Large intestine (tissue), 3 donors: ENCODE results near the gene RABEPK. TPM values are rescaled to one million over a fixed set of nuclear protein-coding genes. Genes with fewer than 3 reads are reported as not detected.
"Not testable (repeated sequence)": the region's sequence is repeated elsewhere in the genome, so short reads cannot be mapped to it uniquely, and the experiment has no call there.

Experiments used
- DNase-seq, 2 donors: peaks; one replicate each; pipeline versions ENCODE4 v3.0.0 to v3.0.0-alpha.2; 2013
- H3K27ac ChIP-seq: one replicate; pipeline ENCODE4 v1.5.1; 2013; ENCODE audit warnings: low read length
- H3K27me3 ChIP-seq: 2 replicates; pipeline ENCODE4 v1.6.1; 2013; ENCODE audit warnings: low read length; ENCODE audit not compliant: control insufficient read depth, insufficient read depth
- H3K36me3 ChIP-seq: 2 replicates; pipeline ENCODE4 v1.6.1; 2013; ENCODE audit warnings: low read length; ENCODE audit not compliant: control insufficient read depth, insufficient read depth
- H3K4me1 ChIP-seq: one replicate; pipeline ENCODE4 v1.6.1; 2013; ENCODE audit warnings: low read length; ENCODE audit not compliant: control insufficient read depth, insufficient read depth
- H3K4me3 ChIP-seq: one replicate; pipeline ENCODE4 v1.5.1; 2013; ENCODE audit warnings: low read length
- H3K9me3 ChIP-seq: one replicate; pipeline ENCODE4 v1.6.1; 2013; ENCODE audit warnings: mild to moderate bottlenecking, low read depth, low read length, moderate library complexity; ENCODE audit not compliant: control insufficient read depth
- WGBS: methylation state at CpG from one replicate; pipeline ENCODE4 v1.1.5; 2013; ENCODE audit warnings: low lambda C conversion rate; ENCODE audit not compliant: insufficient coverage; 5-methylcytosine and 5-hydroxymethylcytosine counted together
- polyA plus RNA-seq: library from polyadenylated mRNA; unstranded; fragments of 120-200 nt; gene quantifications from one replicate; pipeline ENCODE4 v1.2.1, GENCODE V29; 2013

RABEPK gene
- polyA plus RNA-seq, 1 donor = 21.1 TPM

- Histone ChIP-seq H3K4me3 (no peak overlapping the region), H3K36me3 (peaks cover 58% of the 10 kb centered on the region), H3K9me3 (no peaks in the 10 kb centered on the region), H3K27ac (no peak overlapping the region), H3K27me3 (no peaks in the 10 kb centered on the region), H3K4me1 (peaks cover 16% of the 10 kb centered on the region)
- no peak for DNase-seq
- WGBS = 67% methylated on average over 1 of the region's 5 CpGs
Observed at GRCh38 chr9:125235804-125236519, 35.6 kb downstream of the RABEPK start.

DNA sequence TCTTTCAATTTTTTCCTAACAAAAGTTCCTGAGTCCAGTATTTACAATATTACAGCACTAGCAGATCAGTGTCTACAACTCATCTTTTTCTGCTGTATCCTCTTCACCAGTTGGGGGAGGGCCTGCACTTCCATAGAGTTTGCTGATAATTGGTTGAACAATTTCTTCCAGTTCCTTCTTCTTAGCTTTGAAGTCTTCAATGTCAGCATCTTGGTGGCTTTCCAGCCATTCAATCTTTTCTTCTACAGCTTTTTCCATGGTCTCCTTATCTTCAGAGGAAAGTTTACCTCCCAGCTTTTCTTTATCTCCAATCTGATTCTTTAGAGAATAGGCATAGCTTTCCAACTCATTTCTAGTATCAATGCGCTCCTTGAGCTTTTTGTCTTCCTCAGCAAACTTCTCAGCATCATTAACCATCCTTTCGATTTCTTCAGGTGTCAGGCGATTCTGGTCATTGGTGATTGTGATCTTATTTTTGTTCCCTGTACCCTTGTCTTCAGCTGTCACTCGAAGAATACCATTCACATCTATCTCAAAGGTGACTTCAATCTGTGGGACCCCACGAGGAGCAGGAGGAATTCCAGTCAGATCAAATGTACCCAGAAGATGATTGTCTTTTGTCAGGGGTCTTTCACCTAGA, 36.3 kb downstream of the RABEPK start:
- peaks cover 58% of the 10 kb centered on the region for H3K36me3 ChIP-seq
- no CpG with 5 or more reads among the region's 5 CpGs for WGBS
- not testable (repeated sequence) for H3K4me3 ChIP-seq, DNase-seq, H3K9me3 ChIP-seq, H3K27ac ChIP-seq, H3K27me3 ChIP-seq
- peaks cover 16% of the 10 kb centered on the region for H3K4me1 ChIP-seq

DNA sequence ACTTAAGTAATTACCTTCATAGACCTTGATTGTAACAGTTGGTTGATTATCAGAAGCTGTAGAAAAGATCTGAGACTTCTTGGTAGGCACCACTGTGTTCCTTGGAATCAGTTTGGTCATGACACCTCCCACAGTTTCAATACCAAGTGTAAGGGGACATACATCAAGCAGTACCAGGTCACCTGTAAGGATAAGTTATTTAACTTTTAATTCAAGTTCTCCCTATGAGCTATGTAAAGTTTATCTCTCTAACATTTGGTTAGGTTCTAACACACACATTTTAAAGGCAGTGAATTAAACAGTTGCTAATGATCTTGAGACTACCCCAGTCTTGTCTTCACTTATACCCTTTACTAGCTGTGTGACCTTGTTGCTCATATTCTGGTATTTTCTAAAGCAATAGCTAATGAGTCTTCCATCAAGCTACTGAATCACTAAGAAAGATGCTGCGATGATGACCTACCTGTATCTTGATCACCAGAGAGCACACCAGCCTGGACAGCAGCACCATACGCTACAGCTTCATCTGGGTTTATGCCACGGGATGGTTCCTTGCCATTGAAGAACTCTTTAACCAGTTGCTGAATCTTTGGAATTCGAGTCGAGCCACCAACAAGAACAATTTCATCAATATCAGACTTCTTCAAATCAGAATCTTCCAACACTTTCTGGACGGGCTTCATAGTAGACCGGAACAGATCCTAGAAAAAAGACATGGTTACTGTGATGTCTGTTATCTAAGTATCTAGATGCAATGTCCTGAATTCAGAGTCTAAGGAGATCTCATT, 38.0 kb downstream of the RABEPK start:
- no peaks in the 10 kb centered on the region for H3K9me3 ChIP-seq
- H3K27ac ChIP-seq = no peak overlapping the region
- H3K36me3 ChIP-seq = peaks cover 55% of the 10 kb centered on the region
- peak overlapping the region; percentile 90 for H3K4me3 ChIP-seq
- H3K27me3 ChIP-seq = no peaks in the 10 kb centered on the region
- no CpG with 5 or more reads among the region's 7 CpGs for whole genome bisulfite sequencing
- DNase-seq = no peak
- H3K4me1 ChIP-seq = peaks cover 16% of the 10 kb centered on the region

- Histone ChIP-seq H3K4me3 (peak overlapping the region; percentile 90), H3K36me3 (peaks cover 51% of the 10 kb centered on the region), H3K9me3 (no peaks in the 10 kb centered on the region), H3K27me3 (no peaks in the 10 kb centered on the region), H3K27ac (no peak overlapping the region), H3K4me1 (peaks cover 16% of the 10 kb centered on the region)
- WGBS = 93% methylated on average over 4 of the region's 14 CpGs
- DNase-seq = no peak
Observed at GRCh38 chr9:125238915-125239446, 38.6 kb downstream of the RABEPK start.

- peaks cover 45% of the 10 kb centered on the region for H3K36me3 ChIP-seq
- H3K9me3 ChIP-seq = no peaks in the 10 kb centered on the region
- no peaks in the 10 kb centered on the region for H3K27me3 ChIP-seq
- no peak for DNase-seq
- peak overlapping the region; percentile 90 for H3K4me3 ChIP-seq
- H3K4me1 ChIP-seq = peaks cover 14% of the 10 kb centered on the region
- peak overlapping the region; percentile 84 for H3K27ac ChIP-seq
- WGBS = 4% methylated on average over 3 of the region's 8 CpGs
Observed at GRCh38 chr9:125239631-125240597, 39.6 kb downstream of the RABEPK start.

GRCh38 chr9:125240649-125240999, 40.3 kb downstream of the RABEPK start:
- no peak for DNase-seq
- Histone ChIP-seq H3K27me3 (no peaks in the 10 kb centered on the region), H3K4me3 (peak overlapping the region; percentile 90), H3K27ac (peak overlapping the region; percentile 84), H3K4me1 (peaks cover 13% of the 10 kb centered on the region), H3K9me3 (no peaks in the 10 kb centered on the region), H3K36me3 (peaks cover 38% of the 10 kb centered on the region)
- no CpG with 5 or more reads among the region's 33 CpGs for WGBS

DNA sequence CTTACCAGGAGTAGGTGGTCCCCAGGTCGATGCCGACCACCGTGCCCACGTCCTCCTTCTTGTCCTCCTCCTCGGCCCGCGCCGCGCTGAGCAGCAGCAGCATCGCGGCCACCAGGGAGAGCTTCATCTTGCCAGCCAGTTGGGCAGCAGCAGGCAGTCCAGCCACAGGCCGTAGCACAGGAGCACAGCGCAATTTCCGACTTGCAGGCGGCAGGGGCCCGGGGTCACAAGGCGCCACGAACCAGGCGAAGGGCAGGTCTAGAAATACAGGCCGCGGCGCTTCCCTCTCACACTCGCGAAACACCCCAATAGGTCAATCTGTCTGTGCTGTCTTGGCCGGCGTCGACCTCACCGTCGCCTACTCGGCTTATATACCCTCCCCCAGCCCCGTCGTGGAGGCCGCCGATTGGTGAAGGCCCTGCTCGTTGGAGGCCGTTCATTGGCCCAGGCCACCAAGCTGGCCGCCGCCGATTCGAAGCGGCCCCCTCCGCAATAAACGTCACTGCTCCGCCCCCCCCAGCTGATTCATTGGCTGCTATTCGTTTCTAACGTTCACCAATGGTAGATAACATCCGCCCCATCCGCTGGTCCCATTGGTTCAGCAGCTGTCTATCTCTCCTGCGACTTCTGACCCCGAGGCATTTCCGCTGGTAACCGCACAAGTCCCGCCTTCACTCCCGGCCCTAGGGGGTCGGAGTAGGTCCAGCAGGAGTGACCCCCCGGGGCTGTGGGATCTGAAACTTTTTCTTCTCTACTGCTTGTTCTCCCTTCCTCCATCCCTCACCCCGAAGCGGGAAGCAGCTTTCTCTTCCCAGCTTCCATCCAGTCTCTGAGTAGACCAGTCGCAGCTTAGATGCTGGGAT, 40.9 kb downstream of the RABEPK start, which contains the start of gene HSPA5:
Gene HSPA5 (minus strand): TSS at position 344 of the 863 bp plus-strand sequence. CDS start 217 bp downstream, at position 127.
- Histone ChIP-seq H3K4me1 (peaks cover 13% of the 10 kb centered on the region), H3K36me3 (peaks cover 32% of the 10 kb centered on the region), H3K4me3 (peak within 1 kb of the TSS; percentile 90), H3K27ac (peak within 1 kb of the TSS; percentile 84), H3K9me3 (no peaks in the 10 kb centered on the region), H3K27me3 (no peaks in the 10 kb centered on the region)
- WGBS = 0% methylated on average over 1 of the region's 59 CpGs
- peak; percentile 99 to 100 for DNase-seq

- H3K36me3 ChIP-seq = peaks cover 24% of the 10 kb centered on the region
- H3K27me3 ChIP-seq = no peaks in the 10 kb centered on the region
- H3K4me3 ChIP-seq = peak overlapping the region; percentile 75
- WGBS = 19% methylated on average over 5 of the region's 27 CpGs
- H3K4me1 ChIP-seq = peaks cover 13% of the 10 kb centered on the region
- peak overlapping the region; percentile 84 for H3K27ac ChIP-seq
- peak in 1 of 2 donors; percentile 16 for DNase-seq
- H3K9me3 ChIP-seq = no peaks in the 10 kb centered on the region
Observed at GRCh38 chr9:125241863-125242739, 41.8 kb downstream of the RABEPK start.
